Endothelial cell (in vitro differentiated cells): ENCODE measurements around the gene SLC66A2. TPM values are rescaled to one million over a fixed set of nuclear protein-coding genes. Genes with fewer than 3 reads are reported as not detected.
A peak's percentile ranks its signal among the peaks of the same experiment; 100 is the strongest.

Source experiments
- DNase-seq: peaks from one replicate; pipeline ENCODE4 v3.0.0; 2021; ENCODE audit warnings: low spot score
- H3K27ac Mint-ChIP-seq: one replicate; pipeline ENCODE4 v1.8.0; 2021; ENCODE audit warnings: mixed read lengths, inconsistent platforms; ENCODE audit not compliant: unreplicated experiment
- H3K27me3 Mint-ChIP-seq: one replicate; pipeline ENCODE4 v1.8.0; 2021; ENCODE audit warnings: mild to moderate bottlenecking, moderate library complexity, mixed read lengths, inconsistent platforms; ENCODE audit not compliant: unreplicated experiment
- H3K36me3 Mint-ChIP-seq: one replicate; pipeline ENCODE4 v1.8.0; 2021; ENCODE audit warnings: mild to moderate bottlenecking, low read depth, mixed read lengths, inconsistent platforms; ENCODE audit not compliant: unreplicated experiment
- H3K4me1 Mint-ChIP-seq: one replicate; pipeline ENCODE4 v1.8.0; 2021; ENCODE audit warnings: mild to moderate bottlenecking, mixed read lengths, inconsistent platforms; ENCODE audit not compliant: unreplicated experiment
- H3K4me3 Mint-ChIP-seq: one replicate; pipeline ENCODE4 v1.8.0; 2021; ENCODE audit warnings: mild to moderate bottlenecking, mixed read lengths, inconsistent platforms; ENCODE audit not compliant: unreplicated experiment
- H3K9me3 Mint-ChIP-seq: one replicate; pipeline ENCODE4 v1.8.0; 2021; ENCODE audit warnings: mixed read lengths, inconsistent platforms; ENCODE audit not compliant: unreplicated experiment
- CTCF ChIP-seq: fragments of 200-600 bp; sonication (generic); IDR thresholded peaks from one replicate; pipeline ENCODE4 v1.5.0; 2021; ENCODE audit warnings: antibody characterized with exemption; ENCODE audit not compliant: unreplicated experiment
- total RNA-seq: library from RNA; stranded (reverse); fragmentation: NEBNext Ultra II Directional; extraction: Animal tissue kit (Norgen Biotek cat#: 25700); gene quantifications from one replicate; pipeline ENCODE4 v1.2.1, GENCODE V29; 2021; ENCODE audit not compliant: unreplicated experiment

Gene SLC66A2
- total RNA-seq, 1 donor from 2014 or later: 31.8 TPM

GRCh38 chr18:79988451-79989194 is 37.2 kb upstream of the SLC66A2 start, which contains the start of gene TXNL4A:
Gene TXNL4A (minus strand): TSS chr18:79988563. CDS start chr18:79988392, 171 bp downstream.
- no peaks in the 10 kb centered on the region for H3K9me3 Mint-ChIP-seq
- peak within 1 kb of the TSS; percentile 92 for H3K27ac Mint-ChIP-seq
- TF ChIP-seq CTCF: no peak
- peak; percentile 76 for DNase-seq
- H3K36me3 Mint-ChIP-seq: peaks cover 8% of the 10 kb centered on the region
- H3K4me3 Mint-ChIP-seq: peak within 1 kb of the TSS; percentile 98
- H3K4me1 Mint-ChIP-seq: peaks cover 18% of the 10 kb centered on the region
- no peaks in the 10 kb centered on the region for H3K27me3 Mint-ChIP-seq

GRCh38 chr18:79988071-79988450 is 36.6 kb upstream of the SLC66A2 start:
- Mint-ChIP-seq H3K36me3 (peaks cover 8% of the 10 kb centered on the region), H3K9me3 (no peaks in the 10 kb centered on the region), H3K27me3 (no peaks in the 10 kb centered on the region), H3K27ac (no peak overlapping the region), H3K4me3 (peak overlapping the region; percentile 94), H3K4me1 (peaks cover 18% of the 10 kb centered on the region)
- peak; percentile 72 for DNase-seq
- no peak for TF ChIP-seq CTCF

- Mint-ChIP-seq H3K4me3 (peak overlapping the region; percentile 94), H3K4me1 (peaks cover 18% of the 10 kb centered on the region), H3K9me3 (no peaks in the 10 kb centered on the region), H3K36me3 (peaks cover 8% of the 10 kb centered on the region), H3K27ac (peak overlapping the region; percentile 48), H3K27me3 (no peaks in the 10 kb centered on the region)
- DNase-seq: no peak
- TF ChIP-seq CTCF: no peak
Observed at GRCh38 chr18:79987566-79987965, 36.1 kb upstream of the SLC66A2 start.

GRCh38 chr18:79986726-79987125 is 35.3 kb upstream of the SLC66A2 start:
- Mint-ChIP-seq H3K4me1 (peaks cover 18% of the 10 kb centered on the region), H3K27me3 (no peaks in the 10 kb centered on the region), H3K27ac (no peak overlapping the region), H3K36me3 (peaks cover 8% of the 10 kb centered on the region), H3K9me3 (no peaks in the 10 kb centered on the region), H3K4me3 (peak overlapping the region; percentile 94)
- no peak for TF ChIP-seq CTCF
- DNase-seq: no peak

GRCh38 chr18:79985172-79985571 is 33.7 kb upstream of the SLC66A2 start:
- peaks cover 18% of the 10 kb centered on the region for H3K4me1 Mint-ChIP-seq
- no peak overlapping the region for H3K27ac Mint-ChIP-seq
- H3K4me3 Mint-ChIP-seq: no peak overlapping the region
- peaks cover 8% of the 10 kb centered on the region for H3K36me3 Mint-ChIP-seq
- no peaks in the 10 kb centered on the region for H3K9me3 Mint-ChIP-seq
- no peak for DNase-seq
- TF ChIP-seq CTCF: no peak
- H3K27me3 Mint-ChIP-seq: no peaks in the 10 kb centered on the region
